Stimulated activated CD4-positive, alpha-beta T cell treated with anti-CD3 and anti-CD28 coated beads, TNF-alpha, amount 100 ng/mL, for 1 hour (primary cell): ENCODE data around the gene SPSB4.
A peak's percentile ranks its signal among the peaks of the same experiment; 100 is the strongest.

Experiments
- DNase-seq, 3 donors: peaks; one replicate each; pipeline ENCODE4 v3.0.0-alpha.2; 2020; ENCODE audit warnings: low read depth in 3 of 3, low spot score in 1 of 3

SPSB4 gene

DNA sequence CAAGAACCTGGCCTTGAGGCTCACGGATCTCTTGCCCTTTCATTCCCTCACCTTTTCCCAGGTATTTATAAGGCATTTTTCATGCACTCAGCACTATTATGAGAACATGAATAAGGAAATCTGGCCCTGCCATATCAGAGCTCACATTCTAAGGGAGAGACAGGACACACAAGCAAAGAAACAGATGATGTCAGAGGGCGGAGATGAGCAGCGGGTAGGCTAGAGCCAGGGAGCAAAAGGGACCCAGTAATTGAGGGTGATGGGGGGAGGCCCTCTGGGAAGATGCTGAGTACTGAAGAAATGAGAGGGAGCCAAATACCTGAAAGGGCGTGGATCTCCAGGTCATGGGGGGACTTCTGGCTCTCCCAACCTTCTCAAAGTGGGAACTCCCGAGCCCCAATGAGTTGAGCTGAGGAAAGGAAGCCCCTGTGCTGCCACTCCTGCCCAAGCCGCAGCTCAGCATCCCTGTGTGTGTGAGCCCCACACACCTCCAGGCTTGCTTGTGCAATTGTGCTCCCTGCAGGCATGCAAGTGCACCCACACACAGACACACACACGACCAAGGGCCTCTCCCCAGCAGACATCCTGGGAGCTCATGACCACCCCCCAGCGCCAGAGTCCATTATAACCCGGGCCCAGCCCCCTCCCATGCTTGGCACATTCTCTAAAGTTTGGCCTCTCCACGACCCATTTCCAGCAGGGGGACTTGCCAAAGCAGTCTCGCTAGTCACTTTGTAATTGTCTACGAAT, 99.1 kb downstream of the SPSB4 start:
- DNase-seq: no peak

- no peak for DNase-seq
Measured at GRCh38 chr3:141150931-141151330, 99.8 kb downstream of the SPSB4 start.

GRCh38 chr3:141151439-141151838, 100.3 kb downstream of the SPSB4 start:
- DNase-seq: no peak

DNA sequence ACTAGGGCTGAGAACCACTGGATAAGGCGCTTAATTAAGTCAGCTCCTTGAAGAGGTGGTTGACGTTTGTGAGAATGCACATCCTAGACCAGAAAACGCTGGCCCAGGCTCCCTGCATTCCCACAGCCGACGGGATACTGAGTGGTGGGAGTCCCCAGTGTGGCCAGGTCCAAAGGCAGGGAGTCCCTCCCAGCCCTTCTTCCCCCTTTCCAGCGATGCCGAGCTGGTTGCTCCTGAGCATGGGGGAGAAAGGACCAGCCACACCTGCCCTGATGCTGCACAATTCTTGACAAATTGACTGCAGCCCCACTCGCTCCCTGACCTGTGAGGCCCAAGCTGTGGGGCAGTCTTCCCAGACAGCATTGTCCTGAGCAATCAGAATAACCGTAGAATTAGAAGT, 101.0 kb downstream of the SPSB4 start:
- DNase-seq: no peak

GRCh38 chr3:141152801-141153678, 101.9 kb downstream of the SPSB4 start:
- no peak for DNase-seq

- DNase-seq: no peak
Measured at GRCh38 chr3:141153679-141153966, 102.5 kb downstream of the SPSB4 start.

GRCh38 chr3:141164852-141165251, 113.7 kb downstream of the SPSB4 start:
- DNase-seq: no peak

DNA sequence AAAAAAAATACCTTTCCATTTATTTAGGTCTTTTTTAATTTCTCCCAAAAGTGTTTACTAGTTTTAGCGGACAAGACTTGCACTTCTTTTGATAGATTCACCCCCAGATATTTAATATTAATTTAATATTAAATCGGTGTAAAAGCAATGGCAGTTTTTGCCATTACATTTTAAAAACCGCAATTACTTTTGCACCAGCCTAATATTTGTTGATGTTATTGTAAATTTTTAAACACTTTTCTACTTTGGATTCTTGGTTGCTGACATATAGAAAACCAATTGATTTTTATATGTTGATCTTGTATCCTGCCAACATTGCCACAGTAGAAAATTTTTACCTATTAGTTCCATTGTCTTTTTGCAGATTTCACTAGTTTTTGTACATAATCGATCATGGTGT, 116.5 kb downstream of the SPSB4 start:
- no peak for DNase-seq

GRCh38 chr3:141170678-141171295, 119.6 kb downstream of the SPSB4 start:
- no peak for DNase-seq

GRCh38 chr3:141174674-141175073, 123.5 kb downstream of the SPSB4 start:
- no peak for DNase-seq

DNA sequence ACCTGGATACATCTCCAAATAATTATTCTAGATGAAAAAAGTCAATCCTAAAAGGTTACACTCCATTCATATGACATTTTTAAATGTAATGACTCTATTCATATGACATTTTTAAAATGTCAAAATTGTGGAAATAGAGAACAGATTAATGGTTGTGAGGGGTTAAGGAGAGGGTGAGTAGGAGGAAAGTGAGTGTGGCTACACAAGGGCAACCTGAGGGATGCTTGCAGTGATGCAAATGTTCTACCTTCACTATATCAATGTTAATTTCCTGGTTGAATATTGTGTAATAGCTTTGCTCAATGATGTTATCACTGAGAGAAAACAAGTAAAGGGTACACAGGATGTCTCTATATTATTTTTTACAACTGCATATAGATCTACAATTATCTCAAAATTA, 125.6 kb downstream of the SPSB4 start:
- DNase-seq: no peak

GRCh38 chr3:141178026-141178425, 126.9 kb downstream of the SPSB4 start:
- DNase-seq: no peak

DNA sequence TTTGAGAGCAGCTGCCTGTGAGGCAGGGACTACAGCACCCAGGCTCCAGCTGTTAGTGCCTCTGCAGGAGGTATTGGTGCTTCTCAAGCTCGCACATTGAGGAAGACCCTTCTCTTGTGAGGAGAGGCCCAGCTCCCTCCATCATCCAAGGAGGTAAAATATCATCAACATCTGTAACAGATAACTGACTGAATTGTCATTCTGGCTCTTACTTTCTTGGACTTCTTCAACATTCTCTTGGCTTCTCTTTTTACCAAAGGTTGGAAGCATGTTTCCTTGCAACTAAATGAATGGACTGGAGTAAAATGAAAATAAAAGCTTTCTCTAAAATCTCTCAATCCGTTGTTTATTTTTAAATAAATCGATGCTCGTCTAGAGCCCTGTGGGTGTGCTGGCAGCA, 127.4 kb downstream of the SPSB4 start:
- DNase-seq: no peak

GRCh38 chr3:141179983-141180382, 128.8 kb downstream of the SPSB4 start:
- DNase-seq: no peak

GRCh38 chr3:141181196-141181595, 130.0 kb downstream of the SPSB4 start:
- no peak for DNase-seq

DNA sequence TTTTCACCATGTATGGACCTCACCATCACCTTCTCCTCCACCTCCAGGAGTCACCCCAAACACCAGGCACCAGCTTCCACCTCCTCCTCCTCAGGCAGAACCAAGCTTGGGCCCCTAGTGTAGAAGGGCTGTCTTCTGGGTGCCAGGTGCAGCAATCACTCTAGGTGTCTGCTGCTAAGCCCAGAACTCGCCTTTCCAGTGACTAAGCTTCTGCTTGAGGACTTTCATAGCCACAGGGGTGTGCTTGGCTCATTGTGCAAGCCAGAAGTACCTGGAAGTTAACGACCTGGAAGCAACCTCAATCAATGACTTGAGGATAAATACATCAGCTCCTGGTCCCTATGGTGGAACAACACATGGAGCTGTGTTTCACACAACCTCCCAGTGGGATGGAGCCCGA, 130.7 kb downstream of the SPSB4 start:
- no peak for DNase-seq

DNA sequence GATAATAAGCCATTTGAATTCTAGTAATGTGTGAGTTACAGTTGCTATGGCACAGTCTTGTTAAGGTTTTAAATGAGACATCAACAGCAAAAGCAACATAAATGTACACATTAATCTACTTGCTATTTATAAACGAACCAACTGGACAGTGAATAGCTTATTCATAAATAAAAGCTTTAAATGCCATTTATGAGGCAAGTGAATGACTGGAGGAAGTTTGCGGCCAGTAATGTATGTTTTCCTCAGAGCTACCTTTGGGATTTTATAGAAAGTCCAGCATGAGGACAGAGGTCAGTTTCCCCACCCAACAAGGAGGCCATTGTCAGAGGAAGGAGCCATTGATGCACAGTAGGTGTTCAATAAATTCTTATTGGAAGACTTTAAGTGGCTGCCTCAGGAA, 132.5 kb downstream of the SPSB4 start:
- no peak for DNase-seq

GRCh38 chr3:141184430-141184829, 133.3 kb downstream of the SPSB4 start:
- DNase-seq: no peak

GRCh38 chr3:141191097-141191749, 140.1 kb downstream of the SPSB4 start:
- DNase-seq: no peak

DNA sequence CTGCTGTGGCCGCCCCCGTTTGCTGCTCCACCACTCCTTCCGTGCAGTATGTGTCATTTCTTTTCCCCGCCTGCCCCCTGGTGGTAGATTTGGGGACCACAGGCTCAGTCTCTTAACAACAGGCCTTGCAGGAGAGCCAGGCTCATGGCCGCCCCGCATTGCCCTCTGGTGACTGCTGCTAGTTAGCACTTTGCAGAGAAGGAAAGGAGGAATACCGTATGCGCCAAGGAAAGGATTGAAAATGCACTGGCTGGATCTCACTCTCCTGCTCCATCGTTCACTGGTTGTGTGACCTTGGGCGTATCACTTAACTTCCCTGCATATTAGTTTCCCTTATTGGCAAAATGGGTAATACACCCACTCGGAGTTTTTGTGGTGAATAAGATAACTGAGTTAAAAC, 141.2 kb downstream of the SPSB4 start:
- DNase-seq: peak; percentile 90 to 99 (median 92)

DNA sequence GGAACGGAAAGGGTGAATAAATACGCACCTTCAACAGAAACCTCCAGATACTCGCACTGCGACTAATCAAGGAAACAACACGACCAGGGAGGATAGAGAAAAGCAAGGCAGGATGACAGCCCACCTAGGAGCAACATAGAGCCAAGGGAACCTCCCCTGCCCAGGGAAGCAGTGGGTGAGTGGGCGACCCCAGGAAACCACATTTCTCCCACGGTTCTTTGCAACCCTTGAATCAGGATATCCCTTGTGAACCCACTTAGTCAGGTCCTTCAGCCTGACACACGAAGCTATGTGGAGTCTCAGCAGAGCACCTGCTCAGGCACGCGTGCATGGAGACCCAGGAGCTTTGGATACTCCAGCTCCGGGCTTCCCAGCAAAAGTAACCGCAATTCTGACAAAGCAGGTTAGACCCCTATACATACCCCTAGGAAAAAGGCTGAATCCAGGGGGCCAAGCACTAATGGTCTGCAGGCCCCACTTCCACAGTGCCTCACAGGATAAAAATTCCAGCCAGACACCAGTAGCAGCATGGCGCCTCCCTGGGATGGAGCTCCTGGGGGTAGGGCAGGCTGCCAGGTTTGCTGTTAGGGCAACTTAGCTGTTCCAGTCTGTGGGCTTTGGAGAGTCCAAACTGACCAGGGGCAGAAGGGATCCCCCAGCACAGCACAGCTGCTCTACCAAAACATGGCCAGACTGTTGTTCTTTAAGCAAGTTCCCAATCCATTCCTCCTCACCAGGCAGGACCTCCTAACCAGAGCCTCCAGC, 142.1 kb downstream of the SPSB4 start:
- no peak for DNase-seq
